DMS114 treated with DMSO at 0.1 percent for 48 hours (cell line): Measurements from ENCODE around the gene ALK.

Experiments used
- DNase-seq: peaks from one replicate; lab custom pipeline; 2025; ENCODE audit not compliant: unreplicated experiment; lab: John Stamatoyannopoulos, UW

ALK gene

GRCh38 chr2:29388071-29388470 is 533.3 kb downstream of the ALK start:
- DNase-seq: no peak

- no peak for DNase-seq
Measured at GRCh38 chr2:29382486-29382885, 538.9 kb downstream of the ALK start.

GRCh38 chr2:29377788-29378187 is 543.6 kb downstream of the ALK start:
- no peak for DNase-seq

GRCh38 chr2:29376541-29376940 is 544.8 kb downstream of the ALK start:
- DNase-seq: no peak

GRCh38 chr2:29375843-29376242 is 545.5 kb downstream of the ALK start:
- no peak for DNase-seq

- DNase-seq: no peak
Measured at GRCh38 chr2:29374823-29375222, 546.6 kb downstream of the ALK start.

GRCh38 chr2:29373870-29374269 is 547.5 kb downstream of the ALK start:
- DNase-seq: no peak

GRCh38 chr2:29372185-29372584 is 549.2 kb downstream of the ALK start:
- no peak for DNase-seq

- DNase-seq: no peak
Measured at GRCh38 chr2:29370581-29371125, 550.7 kb downstream of the ALK start.

- DNase-seq: no peak
Measured at GRCh38 chr2:29370173-29370572, 551.2 kb downstream of the ALK start.

GRCh38 chr2:29368659-29369040 is 552.7 kb downstream of the ALK start:
- DNase-seq: no peak

- DNase-seq: no peak
Measured at GRCh38 chr2:29367986-29368658, 553.3 kb downstream of the ALK start.

GRCh38 chr2:29363111-29363510 is 558.3 kb downstream of the ALK start:
- no peak for DNase-seq

- DNase-seq: no peak
Measured at GRCh38 chr2:29361231-29361630, 560.2 kb downstream of the ALK start.

- no peak for DNase-seq
Measured at GRCh38 chr2:29360016-29360784, 561.2 kb downstream of the ALK start.

- no peak for DNase-seq
Measured at GRCh38 chr2:29353403-29353991, 567.9 kb downstream of the ALK start.

GRCh38 chr2:29351916-29352591 is 569.3 kb downstream of the ALK start:
- DNase-seq: no peak

GRCh38 chr2:29351248-29351647 is 570.1 kb downstream of the ALK start:
- DNase-seq: no peak

GRCh38 chr2:29349316-29350030 is 571.9 kb downstream of the ALK start:
- no peak for DNase-seq

- no peak for DNase-seq
Measured at GRCh38 chr2:29347774-29348461, 573.5 kb downstream of the ALK start.
